Neural progenitor cell (in vitro differentiated cells): Measurements from ENCODE around the gene MACROD2.

Experiments used
- EZH2 ChIP-seq: fragments of 200-600 bp; sonication (generic); IDR thresholded peaks from 2 replicates; pipeline ENCODE4 v1.6.1; 2017; ENCODE audit warnings: antibody characterized with exemption, mild to moderate bottlenecking, moderate library complexity
- EZH2phosphoT487 ChIP-seq: fragments of 200-600 bp; sonication (generic); IDR thresholded peaks from 2 replicates; pipeline ENCODE4 v1.6.1; 2017; ENCODE audit warnings: antibody characterized with exemption
- TF ChIP-seq, protein P1 (sequence below): fragments of 200-600 bp; sonication (generic); IDR thresholded peaks from 2 replicates; pipeline ENCODE4 v1.5.1; 2017; ENCODE audit warnings: antibody characterized with exemption, mild to moderate bottlenecking

- TF ChIP-seq, protein P1, sequence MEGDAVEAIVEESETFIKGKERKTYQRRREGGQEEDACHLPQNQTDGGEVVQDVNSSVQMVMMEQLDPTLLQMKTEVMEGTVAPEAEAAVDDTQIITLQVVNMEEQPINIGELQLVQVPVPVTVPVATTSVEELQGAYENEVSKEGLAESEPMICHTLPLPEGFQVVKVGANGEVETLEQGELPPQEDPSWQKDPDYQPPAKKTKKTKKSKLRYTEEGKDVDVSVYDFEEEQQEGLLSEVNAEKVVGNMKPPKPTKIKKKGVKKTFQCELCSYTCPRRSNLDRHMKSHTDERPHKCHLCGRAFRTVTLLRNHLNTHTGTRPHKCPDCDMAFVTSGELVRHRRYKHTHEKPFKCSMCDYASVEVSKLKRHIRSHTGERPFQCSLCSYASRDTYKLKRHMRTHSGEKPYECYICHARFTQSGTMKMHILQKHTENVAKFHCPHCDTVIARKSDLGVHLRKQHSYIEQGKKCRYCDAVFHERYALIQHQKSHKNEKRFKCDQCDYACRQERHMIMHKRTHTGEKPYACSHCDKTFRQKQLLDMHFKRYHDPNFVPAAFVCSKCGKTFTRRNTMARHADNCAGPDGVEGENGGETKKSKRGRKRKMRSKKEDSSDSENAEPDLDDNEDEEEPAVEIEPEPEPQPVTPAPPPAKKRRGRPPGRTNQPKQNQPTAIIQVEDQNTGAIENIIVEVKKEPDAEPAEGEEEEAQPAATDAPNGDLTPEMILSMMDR: no peak
- TF ChIP-seq EZH2 (no peak), EZH2phosphoT487 (no peak)
Measured at GRCh38 chr20:14783766-14784165, 788.5 kb downstream of the MACROD2 start.
